Fibroblast of pulmonary artery (primary cell): Measurements from ENCODE around the gene AXL.
A peak's percentile ranks its signal among the peaks of the same experiment; 100 is the strongest.

Experiments
- DNase-seq: peaks from one replicate; pipeline ENCODE4 v3.0.0-alpha.2; 2010; ENCODE audit warnings: low read depth
- H3K4me3 ChIP-seq: replicated peaks from 2 replicates; pipeline ENCODE4 v1.5.1; 2011; ENCODE audit warnings: low read depth, mild to moderate bottlenecking, control low read depth, low read length, moderate library complexity
- CTCF ChIP-seq: IDR thresholded peaks from 2 replicates; pipeline ENCODE4 v1.5.1; 2011; ENCODE audit warnings: mild to moderate bottlenecking, control low read depth, low read length, inconsistent platforms; ENCODE audit errors: missing control alignments

Gene AXL

GRCh38 chr19:41253660-41254059 lies 34.6 kb downstream of the AXL start:
- TF ChIP-seq CTCF: no peak
- no peak for DNase-seq

GRCh38 chr19:41255171-41255570 lies 36.1 kb downstream of the AXL start:
- no peak overlapping the region for H3K4me3 ChIP-seq
- no peak for DNase-seq
- TF ChIP-seq CTCF: no peak

More at GRCh38 chr19:41253660-41254059, 34.6 kb downstream of the AXL start:
- H3K4me3 ChIP-seq: no peak overlapping the region

DNA sequence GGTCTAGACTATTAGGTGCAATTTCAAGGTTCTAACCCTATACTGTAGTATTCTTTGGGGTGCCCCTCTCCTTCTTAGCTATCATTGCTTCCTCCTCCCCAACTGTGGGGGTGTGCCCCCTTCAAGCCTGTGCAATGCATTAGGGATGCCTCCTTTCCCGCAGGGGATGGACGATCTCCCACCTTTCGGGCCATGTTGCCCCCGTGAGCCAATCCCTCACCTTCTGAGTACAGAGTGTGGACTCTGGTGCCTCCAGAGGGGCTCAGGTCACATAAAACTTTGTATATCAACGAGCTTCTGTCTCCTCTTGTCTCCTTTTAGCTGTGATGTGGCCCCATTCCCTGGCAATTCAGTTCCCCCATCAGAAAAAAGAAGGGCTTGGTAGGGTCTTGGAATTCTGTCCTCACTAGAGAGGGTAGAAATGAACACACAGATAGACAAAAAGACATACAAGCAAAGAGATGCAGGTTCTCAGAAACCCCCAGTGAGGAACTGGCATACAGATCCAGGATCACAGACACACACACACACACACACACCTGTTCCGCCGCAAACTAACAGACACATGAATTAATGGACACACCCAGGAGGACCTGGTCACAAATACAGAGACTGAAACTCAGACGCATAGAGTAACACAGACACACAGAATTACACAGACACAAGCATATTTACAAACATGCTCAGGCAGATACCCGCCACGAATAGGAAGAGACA lies 42.6 kb downstream of the AXL start:
- peak overlapping the region; percentile 89 for H3K4me3 ChIP-seq
- no peak for DNase-seq
- TF ChIP-seq CTCF: no peak

- DNase-seq: peak; percentile 75
- no peak for TF ChIP-seq CTCF
- H3K4me3 ChIP-seq: peak overlapping the region; percentile 89
These were observed 44.2 kb downstream of the AXL start for GRCh38 chr19:41263042-41263849.

DNA sequence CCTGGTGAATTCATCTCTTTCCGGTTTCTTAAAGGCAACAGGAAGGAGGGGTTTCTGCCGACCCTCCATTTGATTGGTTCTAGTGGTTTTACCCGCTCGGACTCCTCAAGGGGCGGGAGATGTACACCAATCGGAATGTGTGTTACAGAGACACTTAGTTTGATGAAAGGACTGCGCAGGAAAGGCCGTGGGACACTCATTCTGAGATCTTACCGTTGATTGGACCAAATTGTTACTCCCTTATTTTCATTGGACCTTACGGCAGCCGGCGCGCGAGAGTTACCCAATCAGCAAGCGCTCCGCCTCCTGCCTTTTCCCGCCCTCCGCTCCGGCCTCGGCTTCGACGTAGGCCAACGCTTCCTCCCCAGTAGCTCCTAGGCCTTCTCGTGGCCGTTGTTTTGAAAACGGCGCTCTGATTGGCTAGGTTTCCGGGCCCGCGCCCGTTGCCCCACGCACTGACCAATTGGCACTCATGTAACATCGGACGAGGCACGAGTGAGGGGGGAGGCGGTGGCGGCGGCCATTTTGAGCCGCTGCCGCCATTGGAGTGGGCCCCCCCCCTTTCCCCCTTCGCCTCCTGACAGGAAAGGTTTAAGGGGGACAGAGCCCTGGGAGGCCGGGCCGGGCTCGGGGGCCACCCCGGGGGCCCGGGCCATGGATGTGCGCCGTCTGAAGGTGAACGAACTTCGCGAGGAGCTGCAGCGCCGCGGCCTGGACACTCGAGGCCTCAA lies 45.0 kb downstream of the AXL start, which contains the start of gene HNRNPUL1:
HNRNPUL1 (plus strand) TSS at position 523 of the 731 bp plus-strand sequence; CDS start at position 655, 132 bp downstream.
- peak; percentile 4 for TF ChIP-seq CTCF

GRCh38 chr19:41264581-41265394 lies 45.8 kb downstream of the AXL start:
- no peak for TF ChIP-seq CTCF
- H3K4me3 ChIP-seq: peak overlapping the region; percentile 75
- DNase-seq: peak; percentile 29

More for the DNA sequence above, 45.0 kb downstream of the AXL start, which contains the start of gene HNRNPUL1:
- DNase-seq: peak; percentile 100
- peak within 1 kb of the TSS; percentile 89 for H3K4me3 ChIP-seq
